H54 (cell line): ENCODE results near the gene NUP214.
"Not testable (repeated sequence)": the region's sequence is repeated elsewhere in the genome, so short reads cannot be mapped to it uniquely, and the experiment has no call there.

Source experiments
- DNase-seq: peaks from one replicate; pipeline ENCODE4 v3.0.0; 2011; ENCODE audit warnings: low spot score, mixed read lengths; ENCODE audit not compliant: insufficient read length
- FAIRE-seq: peaks from 3 replicates; lab custom pipeline; 2011; peaks lifted over from hg19 to GRCh38; lab: Jason Lieb, UNC
- POLR2A ChIP-seq: IDR thresholded peaks from 2 replicates; pipeline ENCODE4 v1.6.1; 2011; ENCODE audit warnings: low read depth, mild to moderate bottlenecking, low read length

NUP214 gene

GRCh38 chr9:131174681-131175239 is 49.4 kb downstream of the NUP214 start:
- DNase-seq (no peak), FAIRE-seq (no peak)
- no peak for TF ChIP-seq POLR2A

GRCh38 chr9:131177898-131178297 is 52.5 kb downstream of the NUP214 start:
- no peak for FAIRE-seq
- DNase-seq: no peak
- no peak for TF ChIP-seq POLR2A

DNA sequence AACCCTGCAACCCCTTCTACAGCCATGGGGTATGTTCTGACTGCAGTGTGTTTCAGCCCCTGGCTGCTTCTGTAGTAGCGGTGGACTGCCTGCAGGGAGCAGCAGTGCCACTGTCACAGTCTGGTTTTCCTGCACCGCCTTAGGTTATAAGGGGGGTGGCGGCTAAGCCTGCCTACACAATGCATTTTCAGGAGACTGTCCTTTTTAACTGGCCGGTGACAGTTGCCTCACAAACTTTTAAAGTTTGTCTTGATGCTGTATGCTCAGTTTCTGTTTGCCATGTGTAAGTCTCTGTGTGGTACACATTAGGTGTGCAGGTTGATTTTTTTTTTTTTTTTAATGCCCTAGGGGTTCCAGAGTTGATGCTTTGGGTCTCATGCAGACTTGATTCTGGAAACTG is 53.0 kb downstream of the NUP214 start:
- no peak for TF ChIP-seq POLR2A
- FAIRE-seq (no peak), DNase-seq (peak; percentile 9)

DNA sequence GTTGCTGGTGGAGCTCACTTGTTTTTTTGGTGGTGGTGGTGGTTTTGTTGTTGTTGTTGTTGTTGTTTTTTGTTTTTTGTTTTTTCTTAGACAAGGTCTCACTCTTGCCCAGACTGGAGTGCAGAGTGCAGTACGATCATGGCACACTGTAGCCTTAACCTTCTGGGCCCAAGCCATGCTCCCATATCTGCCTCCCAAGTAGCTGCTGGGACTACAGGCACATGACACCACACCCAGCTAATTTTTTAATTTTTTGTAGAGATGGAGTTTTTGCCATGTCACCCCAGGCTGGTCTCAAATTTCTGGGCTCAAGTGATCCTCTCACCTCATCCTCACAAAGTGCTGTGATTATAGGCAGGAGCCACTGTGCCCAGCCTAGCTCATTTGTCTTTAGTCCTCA is 53.5 kb downstream of the NUP214 start:
- no peak for TF ChIP-seq POLR2A
- FAIRE-seq (no peak), DNase-seq (no peak)

DNA sequence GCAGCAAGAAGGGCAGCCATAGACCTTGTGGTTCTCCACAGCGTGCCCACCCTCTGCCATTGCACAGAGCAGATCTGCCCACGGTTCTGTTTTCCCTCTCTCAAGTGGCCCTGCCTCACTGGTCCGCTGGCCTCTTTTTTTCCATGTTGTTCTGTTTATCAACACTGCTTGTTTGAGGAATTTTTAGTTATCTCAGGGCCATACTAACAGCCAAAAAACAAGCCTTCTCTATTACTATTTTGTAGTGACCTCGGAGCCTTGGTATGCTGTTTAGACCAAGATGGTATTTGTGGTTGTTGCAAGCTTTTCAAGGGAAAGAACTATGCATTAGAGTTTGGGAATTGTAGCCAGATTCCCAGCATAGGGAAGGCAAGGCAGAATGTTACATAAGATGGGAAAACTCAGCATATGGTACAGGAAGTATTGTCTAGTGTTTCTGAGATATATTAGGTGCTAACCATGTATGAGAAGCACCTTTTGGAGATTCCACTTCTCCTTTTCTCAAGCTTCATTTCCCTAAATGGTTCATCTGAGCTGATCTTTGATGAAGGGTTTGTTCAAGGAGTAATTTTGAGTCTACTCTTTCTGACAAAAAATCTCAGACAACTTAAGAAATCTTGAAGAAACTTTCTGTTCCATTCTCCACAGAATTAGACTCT is 54.3 kb downstream of the NUP214 start:
- DNase-seq (no peak), FAIRE-seq (no peak)
- TF ChIP-seq POLR2A: no peak

- no peak for FAIRE-seq
- no peak for DNase-seq
- no peak for TF ChIP-seq POLR2A
These were observed 55.1 kb downstream of the NUP214 start for GRCh38 chr9:131180454-131180853.

DNA sequence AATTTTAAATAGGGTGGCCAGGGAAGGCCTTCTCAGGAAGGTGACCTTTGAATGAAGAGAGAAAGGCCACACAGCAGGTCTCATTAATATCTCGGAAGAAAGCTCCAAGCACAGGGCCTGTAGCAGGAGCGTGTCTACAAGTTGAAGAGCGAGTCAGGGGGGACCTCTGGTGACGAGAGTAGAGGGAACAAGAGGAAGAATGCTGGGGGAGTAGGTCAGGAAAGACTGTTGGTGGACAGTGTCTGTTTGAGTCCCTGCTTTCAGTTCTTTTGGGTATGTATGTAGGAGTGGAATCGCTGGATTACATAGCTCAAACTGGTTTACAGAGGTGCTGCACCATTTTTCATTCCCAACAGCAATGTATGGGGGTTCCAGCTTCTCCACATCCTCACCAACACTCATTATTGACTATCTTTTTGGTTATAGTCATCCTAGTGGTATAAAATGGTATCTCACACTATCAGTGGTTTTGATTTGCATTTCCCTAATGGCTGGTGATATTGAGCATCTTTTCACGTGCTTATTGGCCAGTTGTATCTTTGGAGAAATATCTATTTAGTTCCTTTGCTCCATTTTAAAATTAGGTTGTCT is 55.8 kb downstream of the NUP214 start:
- DNase-seq (no peak), FAIRE-seq (no peak)
- no peak for TF ChIP-seq POLR2A

- no peak for FAIRE-seq
- no peak for TF ChIP-seq POLR2A
- no peak for DNase-seq
These were observed 60.5 kb downstream of the NUP214 start for GRCh38 chr9:131185924-131186323.

DNA sequence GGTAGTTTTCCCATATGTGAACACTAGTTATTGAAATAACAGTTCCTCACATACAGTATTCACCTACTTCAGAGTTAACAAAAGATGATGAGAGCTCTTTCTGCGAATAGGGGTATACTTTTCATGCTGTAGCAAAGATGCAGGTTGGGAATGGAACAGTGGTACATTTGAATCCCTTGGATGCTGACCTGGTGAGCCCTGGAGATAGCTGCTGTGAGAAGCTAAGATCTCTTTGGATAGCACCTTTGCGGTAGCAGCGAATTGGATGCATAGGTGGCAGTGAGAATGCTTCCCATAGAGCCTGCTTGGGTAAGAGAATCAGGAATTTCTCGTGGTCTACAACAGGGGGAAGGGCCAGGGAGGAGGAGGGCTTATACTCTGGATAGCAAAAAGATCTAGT is 61.2 kb downstream of the NUP214 start:
- no peak for FAIRE-seq
- no peak for DNase-seq
- no peak for TF ChIP-seq POLR2A

- FAIRE-seq (no peak), DNase-seq (no peak)
- TF ChIP-seq POLR2A: no peak
These were observed 62.6 kb downstream of the NUP214 start for GRCh38 chr9:131187957-131188356.

- FAIRE-seq: no peak
- no peak for TF ChIP-seq POLR2A
- no peak for DNase-seq
These were observed 63.6 kb downstream of the NUP214 start for GRCh38 chr9:131188976-131189375.

- DNase-seq (no peak), FAIRE-seq (no peak)
- TF ChIP-seq POLR2A: no peak
These were observed 64.8 kb downstream of the NUP214 start for GRCh38 chr9:131190191-131190590.

GRCh38 chr9:131191032-131191431 is 65.6 kb downstream of the NUP214 start:
- FAIRE-seq: not testable (repeated sequence)

DNA sequence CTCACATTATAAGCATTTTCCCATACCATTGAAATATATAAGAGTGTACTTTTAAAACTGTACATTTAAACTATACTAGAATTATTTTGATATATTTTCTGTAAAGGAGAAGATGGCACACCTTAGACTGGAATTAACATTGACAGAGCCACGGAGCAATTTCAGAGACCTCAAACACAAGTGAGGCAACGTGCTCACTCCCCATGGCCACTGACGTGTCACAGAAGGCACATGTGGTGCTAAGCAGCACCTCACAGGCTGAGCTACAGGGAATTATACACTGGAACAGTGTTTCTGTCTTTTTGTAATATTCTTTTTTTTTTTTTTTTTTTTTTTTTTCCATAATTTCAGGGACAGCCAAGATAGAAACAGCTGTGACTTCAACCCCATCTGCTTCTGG is 66.5 kb downstream of the NUP214 start:
- TF ChIP-seq POLR2A: no peak
- no peak for DNase-seq
- no peak for FAIRE-seq

More at GRCh38 chr9:131191032-131191431, 65.6 kb downstream of the NUP214 start:
- not testable (repeated sequence) for DNase-seq

DNA sequence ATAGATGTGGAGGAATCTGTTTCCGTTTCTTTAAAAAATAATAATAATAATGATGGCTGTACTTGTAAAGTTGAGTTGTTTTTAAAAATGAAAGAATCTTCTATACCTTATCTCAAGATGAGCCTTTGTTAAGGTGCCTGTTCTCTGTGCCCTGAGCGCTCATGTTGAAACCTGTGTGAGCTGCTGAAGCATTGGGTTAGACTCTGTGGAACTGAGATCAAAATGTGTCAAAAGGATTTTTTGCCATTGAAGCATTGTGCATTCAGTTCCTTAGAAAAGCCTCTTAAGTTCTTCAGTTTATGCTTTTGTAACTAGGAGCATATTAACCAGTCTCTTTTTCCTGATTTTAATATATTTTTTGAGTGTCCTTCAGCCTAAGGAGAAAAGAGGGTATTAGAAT is 67.7 kb downstream of the NUP214 start:
- no peak for FAIRE-seq
- no peak for TF ChIP-seq POLR2A
- no peak for DNase-seq
